Measurements from ENCODE around the gene USP17L12. TPM values are rescaled to one million over a fixed set of nuclear protein-coding genes. Genes with fewer than 3 reads are reported as not detected.
"Not testable (repeated sequence)": the region's sequence is repeated elsewhere in the genome, so short reads cannot be mapped to it uniquely, and the experiment has no call there.

Gene USP17L12, protein sequence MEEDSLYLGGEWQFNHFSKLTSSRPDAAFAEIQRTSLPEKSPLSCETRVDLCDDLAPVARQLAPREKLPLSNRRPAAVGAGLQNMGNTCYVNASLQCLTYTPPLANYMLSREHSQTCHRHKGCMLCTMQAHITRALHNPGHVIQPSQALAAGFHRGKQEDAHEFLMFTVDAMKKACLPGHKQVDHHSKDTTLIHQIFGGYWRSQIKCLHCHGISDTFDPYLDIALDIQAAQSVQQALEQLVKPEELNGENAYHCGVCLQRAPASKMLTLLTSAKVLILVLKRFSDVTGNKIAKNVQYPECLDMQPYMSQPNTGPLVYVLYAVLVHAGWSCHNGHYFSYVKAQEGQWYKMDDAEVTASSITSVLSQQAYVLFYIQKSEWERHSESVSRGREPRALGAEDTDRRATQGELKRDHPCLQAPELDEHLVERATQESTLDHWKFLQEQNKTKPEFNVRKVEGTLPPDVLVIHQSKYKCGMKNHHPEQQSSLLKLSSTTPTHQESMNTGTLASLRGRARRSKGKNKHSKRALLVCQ
- total RNA-seq = not detected

DNA sequence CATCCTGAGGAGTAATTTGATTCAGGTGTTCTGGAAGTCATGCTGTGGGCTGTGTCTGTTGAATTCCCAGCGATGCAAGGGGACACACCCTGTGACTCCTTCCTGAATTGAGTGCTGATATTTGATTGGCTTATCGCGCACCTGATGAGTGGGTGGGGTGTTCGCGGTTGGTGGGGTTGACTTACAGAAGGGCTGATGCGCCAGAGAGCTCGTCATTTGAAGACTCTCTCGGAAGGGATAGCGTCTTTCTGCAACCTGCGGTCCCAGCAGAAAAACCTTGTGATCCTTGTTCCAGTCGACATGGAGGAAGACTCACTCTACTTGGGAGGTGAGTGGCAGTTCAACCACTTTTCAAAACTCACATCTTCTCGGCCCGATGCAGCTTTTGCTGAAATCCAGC is at the start of gene USP17L12:
Gene USP17L12 (plus strand): TSS at position 301 of the 400 bp plus-strand sequence. CDS start 0 bp downstream, at position 301.
- H3K4me1 ChIP-seq; H3K36me3 ChIP-seq; H3K27me3 ChIP-seq; DNase-seq; intact Hi-C loops (cut with DNase I); H3K4me3 ChIP-seq; H3K27ac ChIP-seq; H3K9me3 ChIP-seq; H3K9ac ChIP-seq (ENCODE audit: low read depth in 2 of 2, low read length in 2 of 2): not testable (repeated sequence)

DNA sequence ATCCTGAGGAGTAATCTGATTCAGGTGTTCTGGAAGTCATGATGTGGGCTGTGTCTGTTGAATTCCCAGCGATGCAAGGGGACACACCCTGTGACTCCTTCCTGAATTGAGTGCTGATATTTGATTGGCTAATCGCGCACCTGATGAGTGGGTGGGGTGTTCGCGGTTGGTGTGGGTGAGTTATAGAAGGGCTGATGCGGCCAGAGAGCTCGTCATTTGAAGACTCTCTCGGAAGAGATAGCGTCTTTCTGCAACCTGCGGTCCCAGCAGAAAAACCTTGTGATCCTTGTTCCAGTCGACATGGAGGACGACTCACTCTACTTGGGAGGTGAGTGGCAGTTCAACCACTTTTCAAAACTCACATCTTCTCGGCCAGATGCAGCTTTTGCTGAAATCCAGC is 9.6 kb upstream of the USP17L12 start, which contains the start of gene USP17L10:
Gene USP17L10 (plus strand): TSS at position 301 of the 400 bp plus-strand sequence. CDS start 0 bp downstream, at position 301.
- H3K36me3 ChIP-seq; H3K9me3 ChIP-seq; H3K4me1 ChIP-seq; H3K4me3 ChIP-seq; DNase-seq; H3K27ac ChIP-seq; H3K9ac ChIP-seq (ENCODE audit: low read depth in 2 of 2, low read length in 2 of 2); H3K27me3 ChIP-seq; intact Hi-C loops (cut with DNase I): not testable (repeated sequence)

DNA sequence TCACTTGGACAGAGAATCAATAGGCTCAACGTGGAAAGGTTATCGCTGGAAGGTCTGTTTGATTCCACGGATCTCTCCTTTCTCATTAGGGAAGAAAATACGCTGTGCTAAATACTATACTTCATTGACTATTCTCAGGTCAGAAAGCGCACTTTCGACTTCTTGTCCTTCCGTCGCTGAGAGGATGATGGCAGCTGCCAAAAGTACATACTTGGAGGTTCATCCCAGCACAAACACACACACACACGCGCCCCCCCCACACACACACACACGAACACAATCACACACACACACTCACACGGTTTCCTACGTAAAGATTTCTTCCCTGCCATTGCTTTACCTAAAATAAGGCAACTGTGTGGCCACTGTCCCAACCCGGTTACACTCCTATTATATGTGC is 5.3 kb upstream of the USP17L12 start:
- H3K9ac ChIP-seq (ENCODE audit: low read depth in 2 of 2, low read length in 2 of 2); H3K36me3 ChIP-seq; H3K27ac ChIP-seq; H3K27me3 ChIP-seq; H3K9me3 ChIP-seq; H3K4me3 ChIP-seq; DNase-seq; intact Hi-C loops (cut with DNase I); H3K4me1 ChIP-seq: not testable (repeated sequence)

DNA sequence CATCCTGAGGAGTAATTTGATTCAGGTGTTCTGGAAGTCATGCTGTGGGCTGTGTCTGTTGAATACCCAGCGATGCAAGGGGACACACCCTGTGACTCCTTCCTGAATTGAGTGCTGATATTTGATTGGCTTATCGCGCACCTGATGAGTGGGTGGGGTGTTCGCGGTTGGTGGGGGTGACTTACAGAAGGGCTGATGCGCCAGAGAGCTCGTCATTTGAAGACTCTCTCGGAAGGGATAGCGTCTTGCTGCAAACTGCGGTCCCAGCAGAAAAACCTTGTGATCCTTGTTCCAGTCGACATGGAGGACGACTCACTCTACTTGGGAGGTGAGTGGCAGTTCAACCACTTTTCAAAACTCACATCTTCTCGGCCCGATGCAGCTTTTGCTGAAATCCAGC is 4.8 kb upstream of the USP17L12 start, which contains the start of gene USP17L11:
Gene USP17L11 (plus strand): TSS at position 301 of the 400 bp plus-strand sequence. CDS start 0 bp downstream, at position 301.
- H3K4me3 ChIP-seq; H3K9me3 ChIP-seq; DNase-seq; H3K27ac ChIP-seq; intact Hi-C loops (cut with DNase I); H3K9ac ChIP-seq (ENCODE audit: low read depth in 2 of 2, low read length in 2 of 2); H3K36me3 ChIP-seq; H3K27me3 ChIP-seq; H3K4me1 ChIP-seq: not testable (repeated sequence)

DNA sequence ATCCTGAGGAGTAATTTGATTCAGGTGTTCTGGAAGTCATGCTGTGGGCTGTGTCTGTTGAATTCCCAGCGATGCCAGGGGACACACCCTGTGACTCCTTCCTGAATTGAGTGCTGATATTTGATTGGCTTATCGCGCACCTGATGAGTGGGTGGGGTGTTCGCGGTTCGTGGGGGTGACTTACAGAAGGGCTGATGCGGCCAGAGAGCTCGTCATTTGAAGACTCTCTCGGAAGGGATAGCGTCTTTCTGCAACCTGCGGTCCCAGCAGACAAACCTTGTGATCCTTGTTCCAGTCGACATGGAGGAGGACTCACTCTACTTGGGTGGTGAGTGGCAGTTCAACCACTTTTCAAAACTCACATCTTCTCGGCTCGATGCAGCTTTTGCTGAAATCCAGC is 4.6 kb downstream of the USP17L12 start, which contains the start of gene USP17L13:
Gene USP17L13 (plus strand): TSS at position 301 of the 400 bp plus-strand sequence. CDS start 0 bp downstream, at position 301.
- DNase-seq; H3K4me3 ChIP-seq; H3K27ac ChIP-seq; H3K4me1 ChIP-seq; H3K27me3 ChIP-seq; H3K36me3 ChIP-seq; intact Hi-C loops (cut with DNase I); H3K9me3 ChIP-seq; H3K9ac ChIP-seq (ENCODE audit: low read depth in 2 of 2, low read length in 2 of 2): not testable (repeated sequence)

DNA sequence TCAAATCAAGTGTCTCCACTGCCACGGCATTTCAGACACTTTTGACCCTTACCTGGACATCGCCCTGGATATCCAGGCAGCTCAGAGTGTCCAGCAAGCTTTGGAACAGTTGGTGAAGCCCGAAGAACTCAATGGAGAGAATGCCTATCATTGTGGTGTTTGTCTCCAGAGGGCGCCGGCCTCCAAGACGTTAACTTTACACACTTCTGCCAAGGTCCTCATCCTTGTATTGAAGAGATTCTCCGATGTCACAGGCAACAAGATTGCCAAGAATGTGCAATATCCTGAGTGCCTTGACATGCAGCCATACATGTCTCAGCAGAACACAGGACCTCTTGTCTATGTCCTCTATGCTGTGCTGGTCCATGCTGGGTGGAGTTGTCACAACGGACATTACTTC is 10.3 kb downstream of the USP17L12 start:
- H3K9me3 ChIP-seq; H3K27me3 ChIP-seq; H3K4me3 ChIP-seq; intact Hi-C loops (cut with DNase I); H3K27ac ChIP-seq; H3K4me1 ChIP-seq; H3K36me3 ChIP-seq; H3K9ac ChIP-seq (ENCODE audit: low read depth in 2 of 2, low read length in 2 of 2): not testable (repeated sequence)
- DNase-seq = peak; percentile 14

DNA sequence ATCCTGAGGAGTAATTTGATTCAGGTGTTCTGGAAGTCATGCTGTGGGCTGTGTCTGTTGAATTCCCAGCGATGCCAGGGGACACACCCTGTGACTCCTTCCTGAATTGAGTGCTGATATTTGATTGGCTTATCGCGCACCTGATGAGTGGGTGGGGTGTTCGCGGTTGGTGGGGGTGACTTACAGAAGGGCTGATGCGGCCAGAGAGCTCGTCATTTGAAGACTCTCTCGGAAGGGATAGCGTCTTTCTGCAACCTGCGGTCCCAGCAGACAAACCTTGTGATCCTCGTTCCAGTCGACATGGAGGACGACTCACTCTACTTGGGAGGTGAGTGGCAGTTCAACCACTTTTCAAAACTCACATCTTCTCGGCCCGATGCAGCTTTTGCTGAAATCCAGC is 14.1 kb downstream of the USP17L12 start, which contains the start of gene USP17L15:
Gene USP17L15 (plus strand): TSS at position 301 of the 400 bp plus-strand sequence. CDS start 0 bp downstream, at position 301.
- H3K27ac ChIP-seq; H3K36me3 ChIP-seq; intact Hi-C loops (cut with DNase I); H3K9me3 ChIP-seq; DNase-seq; H3K9ac ChIP-seq (ENCODE audit: low read depth in 2 of 2, low read length in 2 of 2); H3K4me1 ChIP-seq; H3K4me3 ChIP-seq; H3K27me3 ChIP-seq: not testable (repeated sequence)

DNA sequence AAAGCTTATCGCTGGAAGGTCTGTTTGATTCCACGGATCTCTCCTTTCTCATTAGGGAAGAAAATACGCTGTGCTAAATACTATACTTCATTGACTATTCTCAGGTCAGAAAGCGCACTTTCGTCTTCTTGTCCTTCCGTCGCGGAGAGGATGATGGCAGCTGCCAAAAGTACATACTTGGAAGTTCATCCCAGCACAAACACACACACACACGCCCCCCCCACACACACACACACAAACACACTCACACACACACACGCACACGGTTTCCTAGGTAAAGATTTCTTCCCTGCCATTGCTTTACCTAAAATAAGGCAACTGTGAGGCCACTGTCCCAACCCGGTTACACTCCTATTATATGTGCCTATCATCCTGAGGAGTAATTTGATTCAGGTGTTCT is 18.5 kb downstream of the USP17L12 start:
- H3K27ac ChIP-seq; H3K9me3 ChIP-seq; H3K36me3 ChIP-seq; H3K4me3 ChIP-seq; H3K4me1 ChIP-seq; intact Hi-C loops (cut with DNase I); H3K9ac ChIP-seq (ENCODE audit: low read depth in 2 of 2, low read length in 2 of 2); H3K27me3 ChIP-seq: not testable (repeated sequence)
- peak; percentile 9 for DNase-seq

DNA sequence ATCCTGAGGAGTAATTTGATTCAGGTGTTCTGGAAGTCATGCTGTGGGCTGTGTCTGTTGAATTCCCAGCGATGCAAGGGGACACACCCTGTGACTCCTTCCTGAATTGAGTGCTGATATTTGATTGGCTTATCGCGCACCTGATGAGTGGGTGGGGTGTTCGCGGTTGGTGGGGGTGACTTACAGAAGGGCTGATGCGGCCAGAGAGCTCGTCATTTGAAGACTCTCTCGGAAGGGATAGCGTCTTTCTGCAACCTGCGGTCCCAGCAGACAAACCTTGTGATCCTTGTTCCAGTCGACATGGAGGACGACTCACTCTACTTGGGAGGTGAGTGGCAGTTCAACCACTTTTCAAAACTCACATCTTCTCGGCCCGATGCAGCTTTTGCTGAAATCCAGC is 23.6 kb downstream of the USP17L12 start, which contains the start of gene USP17L17:
Gene USP17L17 (plus strand): TSS at position 301 of the 400 bp plus-strand sequence. CDS start 0 bp downstream, at position 301.
- DNase-seq; H3K27ac ChIP-seq; H3K9me3 ChIP-seq; H3K27me3 ChIP-seq; H3K36me3 ChIP-seq; H3K4me1 ChIP-seq; H3K4me3 ChIP-seq; H3K9ac ChIP-seq (ENCODE audit: low read depth in 2 of 2, low read length in 2 of 2); intact Hi-C loops (cut with DNase I): not testable (repeated sequence)

DNA sequence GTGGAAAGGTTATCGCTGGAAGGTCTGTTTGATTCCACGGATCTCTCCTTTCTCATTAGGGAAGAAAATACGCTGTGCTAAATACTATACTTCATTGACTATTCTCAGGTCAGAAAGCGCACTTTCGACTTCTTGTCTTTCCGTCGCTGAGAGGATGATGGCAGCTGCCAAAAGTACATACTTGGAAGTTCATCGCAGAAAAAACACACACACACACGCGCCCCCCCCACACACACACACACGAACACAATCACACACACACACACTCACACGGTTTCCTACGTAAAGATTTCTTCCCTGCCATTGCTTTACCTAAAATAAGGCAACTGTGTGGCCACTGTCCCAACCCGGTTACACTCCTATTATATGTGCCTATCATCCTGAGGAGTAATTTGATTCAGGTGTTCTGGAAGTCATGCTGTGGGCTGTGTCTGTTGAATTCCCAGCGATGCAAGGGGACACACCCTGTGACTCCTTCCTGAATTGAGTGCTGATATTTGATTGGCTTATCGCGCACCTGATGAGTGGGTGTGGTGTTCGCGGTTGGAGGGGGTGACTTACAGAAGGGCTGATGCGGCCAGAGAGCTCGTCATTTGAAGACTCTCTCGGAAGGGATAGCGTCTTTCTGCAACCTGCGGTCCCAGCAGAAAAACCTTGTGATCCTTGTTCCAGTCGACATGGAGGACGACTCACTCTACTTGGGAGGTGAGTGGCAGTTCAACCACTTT is 28.2 kb downstream of the USP17L12 start, which contains the start of gene USP17L18:
Gene USP17L18 (plus strand): TSS at position 678 of the 728 bp plus-strand sequence. CDS start 0 bp downstream, at position 678.
- H3K9me3 ChIP-seq; H3K36me3 ChIP-seq; H3K27me3 ChIP-seq; H3K27ac ChIP-seq; H3K9ac ChIP-seq (ENCODE audit: low read depth in 2 of 2, low read length in 2 of 2); H3K4me1 ChIP-seq; H3K4me3 ChIP-seq; intact Hi-C loops (cut with DNase I): not testable (repeated sequence)
- DNase-seq = peak; percentile 17

DNA sequence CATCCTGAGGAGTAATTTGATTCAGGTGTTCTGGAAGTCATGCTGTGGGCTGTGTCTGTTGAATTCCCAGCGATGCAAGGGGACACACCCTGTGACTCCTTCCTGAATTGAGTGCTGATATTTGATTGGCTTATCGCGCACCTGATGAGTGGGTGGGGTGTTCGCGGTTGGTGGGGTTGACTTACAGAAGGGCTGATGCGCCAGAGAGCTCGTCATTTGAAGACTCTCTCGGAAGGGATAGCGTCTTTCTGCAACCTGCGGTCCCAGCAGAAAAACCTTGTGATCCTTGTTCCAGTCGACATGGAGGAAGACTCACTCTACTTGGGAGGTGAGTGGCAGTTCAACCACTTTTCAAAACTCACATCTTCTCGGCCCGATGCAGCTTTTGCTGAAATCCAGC is 33.1 kb downstream of the USP17L12 start, which contains the start of gene USP17L19:
Gene USP17L19 (plus strand): TSS at position 301 of the 400 bp plus-strand sequence. CDS start 0 bp downstream, at position 301.
- intact Hi-C loops (cut with DNase I); DNase-seq; H3K36me3 ChIP-seq; H3K27ac ChIP-seq; H3K9me3 ChIP-seq; H3K27me3 ChIP-seq; H3K9ac ChIP-seq (ENCODE audit: low read depth in 2 of 2, low read length in 2 of 2); H3K4me3 ChIP-seq; H3K4me1 ChIP-seq: not testable (repeated sequence)

DNA sequence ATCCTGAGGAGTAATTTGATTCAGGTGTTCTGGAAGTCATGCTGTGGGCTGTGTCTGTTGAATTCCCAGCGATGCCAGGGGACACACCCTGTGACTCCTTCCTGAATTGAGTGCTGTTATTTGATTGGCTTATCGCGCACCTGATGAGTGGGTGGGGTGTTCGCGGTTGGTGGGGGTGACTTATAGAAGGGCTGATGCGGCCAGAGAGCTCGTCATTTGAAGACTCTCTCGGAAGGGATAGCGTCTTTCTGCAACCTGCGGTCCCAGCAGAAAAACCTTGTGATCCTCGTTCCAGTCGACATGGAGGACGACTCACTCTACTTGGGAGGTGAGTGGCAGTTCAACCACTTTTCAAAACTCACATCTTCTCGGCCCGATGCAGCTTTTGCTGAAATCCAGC is 37.9 kb downstream of the USP17L12 start, which contains the start of gene USP17L20:
Gene USP17L20 (plus strand): TSS at position 301 of the 400 bp plus-strand sequence. CDS start 0 bp downstream, at position 301.
- H3K36me3 ChIP-seq; DNase-seq; H3K9me3 ChIP-seq; H3K27ac ChIP-seq; H3K27me3 ChIP-seq; intact Hi-C loops (cut with DNase I); H3K4me1 ChIP-seq; H3K4me3 ChIP-seq; H3K9ac ChIP-seq (ENCODE audit: low read depth in 2 of 2, low read length in 2 of 2): not testable (repeated sequence)
